Natural killer cell (primary cell): Measurements from ENCODE around the gene PYROXD2. TPM values are rescaled to one million over a fixed set of nuclear protein-coding genes. Genes with fewer than 3 reads are reported as not detected.

Experiments
- ATAC-seq, 3 donors: fragments of 150-1000 bp in 2 of 3; fragments of 200-7000 bp in 1 of 3; cut with Tn5 transposase; 1 replicate in 1 of 3; 2 replicates in 2 of 3; pipeline ENCODE4 v1.10.0; 2021; ENCODE audit warnings: mild to moderate bottlenecking in 2 of 3, moderate library complexity in 2 of 3
- DNase-seq, 2 donors: peaks; one replicate each; pipeline versions ENCODE4 v3.0.0 to v3.0.0-alpha.2; 2013 to 2021; ENCODE audit warnings: mixed read lengths in 1 of 2
- H3K27ac ChIP-seq: one replicate; pipeline ENCODE4 v1.5.1; 2013; ENCODE audit warnings: mild to moderate bottlenecking, low read length
- H3K27me3 ChIP-seq: one replicate; pipeline ENCODE4 v1.6.1; 2013; ENCODE audit warnings: low read length; ENCODE audit not compliant: control insufficient read depth, insufficient read depth
- H3K36me3 ChIP-seq: one replicate; pipeline ENCODE4 v1.6.1; 2013; ENCODE audit warnings: low read length; ENCODE audit not compliant: control insufficient read depth, insufficient read depth
- H3K4me1 ChIP-seq: one replicate; pipeline ENCODE4 v1.6.1; 2013; ENCODE audit warnings: low read length; ENCODE audit not compliant: control insufficient read depth, insufficient read depth
- H3K4me3 ChIP-seq: one replicate; pipeline ENCODE4 v1.5.1; 2013; ENCODE audit warnings: low read length
- H3K9me3 ChIP-seq: one replicate; pipeline ENCODE4 v1.6.1; 2013; ENCODE audit warnings: low read length; ENCODE audit not compliant: control insufficient read depth, insufficient read depth
- H3K27ac Mint-ChIP-seq, 2 donors: one replicate each; pipeline ENCODE4 v1.8.0; 2022; ENCODE audit warnings: mild to moderate bottlenecking in 2 of 2, mixed read lengths in 2 of 2, moderate library complexity in 1 of 2
- H3K27me3 Mint-ChIP-seq, 2 donors: one replicate each; pipeline ENCODE4 v1.8.0; 2022; ENCODE audit warnings: low read depth in 2 of 2, mixed read lengths in 2 of 2
- H3K36me3 Mint-ChIP-seq: one replicate; pipeline ENCODE4 v1.8.0; 2022; ENCODE audit warnings: mixed read lengths
- H3K4me1 Mint-ChIP-seq, 2 donors: one replicate each; pipeline ENCODE4 v1.8.0; 2022; ENCODE audit warnings: mixed read lengths in 2 of 2
- H3K4me3 Mint-ChIP-seq: one replicate; pipeline ENCODE4 v1.8.0; 2022; ENCODE audit warnings: mild to moderate bottlenecking, moderate library complexity, mixed read lengths
- H3K9me3 Mint-ChIP-seq, 2 donors: one replicate each; pipeline ENCODE4 v1.8.0; 2022; ENCODE audit warnings: mixed read lengths in 2 of 2
- WGBS: methylation state at CpG from one replicate; pipeline ENCODE4 v1.1.7; 2013; ENCODE audit warnings: missing lambda C conversion rate; ENCODE audit not compliant: insufficient coverage; 5-methylcytosine and 5-hydroxymethylcytosine counted together
- intact Hi-C: fragments of 100-400 bp; cut with micrococcal nuclease; formaldehyde crosslinking; loops from one replicate; pipeline ENCODE4 v1.14.2; 2022
- total RNA-seq, 4 donors: library from RNA; stranded (reverse); fragments of 120-200 nt in 1 of 4; gene quantifications; one replicate each; pipeline versions ENCODE4 v1.2.3 to v1.2.4, GENCODE V29; 2013 to 2022
- TF ChIP-seq, protein P1 (sequence below): fragments of 200-600 bp; IDR thresholded peaks from one replicate; pipeline ENCODE4 v1.8.0; 2022; ENCODE audit warnings: antibody characterized with exemption

The PYROXD2 gene
- total RNA-seq, 3 donors from 2014 or later (not counting 1 experiment from before 2014, with no cell fraction given), result 20.8 to 28.2 (median 28.0) TPM

DNA sequence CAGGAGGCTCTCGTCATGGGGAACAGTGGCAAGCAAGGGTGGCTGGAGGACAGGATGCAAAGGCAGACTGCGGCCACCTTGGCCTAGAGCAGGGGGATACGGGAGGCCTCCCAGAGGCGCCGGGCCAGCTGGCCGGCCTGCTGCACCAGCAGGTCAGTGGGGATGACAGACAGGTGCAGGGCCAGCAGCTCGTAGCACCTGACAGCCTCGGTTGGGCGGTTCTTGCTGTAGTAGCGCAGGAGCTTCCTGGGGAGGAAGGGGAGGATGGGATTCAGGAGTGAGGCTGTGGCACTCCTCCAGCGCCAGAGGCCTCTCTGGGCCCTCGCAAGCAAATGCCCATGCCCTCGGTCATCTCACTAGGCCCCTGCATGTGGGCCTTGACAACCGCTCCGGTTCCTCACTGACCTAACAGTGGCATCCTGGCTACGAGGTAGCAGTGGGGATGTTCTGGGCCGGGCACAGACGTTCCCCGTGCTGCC, 2.5 kb upstream of the PYROXD2 start:
- peaks cover 12 to 21% of the 10 kb centered on the region in 2 donors for H3K4me1 Mint-ChIP-seq
- H3K9me3 ChIP-seq, result no peaks in the 10 kb centered on the region
- no peaks in the 10 kb centered on the region for H3K9me3 Mint-ChIP-seq
- peaks cover 18% of the 10 kb centered on the region for H3K4me1 ChIP-seq
- WGBS, result 97% methylated on average over 19 of the region's 19 CpGs
- no peak overlapping the region for H3K27ac Mint-ChIP-seq
- intact Hi-C loops, result no loop called here
- no peaks in the 10 kb centered on the region for H3K27me3 ChIP-seq
- H3K27ac ChIP-seq, result no peak overlapping the region
- no peak for ATAC-seq
- H3K27me3 Mint-ChIP-seq, result no peaks in the 10 kb centered on the region
- peaks cover 7% of the 10 kb centered on the region for H3K36me3 Mint-ChIP-seq
- no peak for DNase-seq
- no peak overlapping the region for H3K4me3 ChIP-seq
- TF ChIP-seq, protein P1, sequence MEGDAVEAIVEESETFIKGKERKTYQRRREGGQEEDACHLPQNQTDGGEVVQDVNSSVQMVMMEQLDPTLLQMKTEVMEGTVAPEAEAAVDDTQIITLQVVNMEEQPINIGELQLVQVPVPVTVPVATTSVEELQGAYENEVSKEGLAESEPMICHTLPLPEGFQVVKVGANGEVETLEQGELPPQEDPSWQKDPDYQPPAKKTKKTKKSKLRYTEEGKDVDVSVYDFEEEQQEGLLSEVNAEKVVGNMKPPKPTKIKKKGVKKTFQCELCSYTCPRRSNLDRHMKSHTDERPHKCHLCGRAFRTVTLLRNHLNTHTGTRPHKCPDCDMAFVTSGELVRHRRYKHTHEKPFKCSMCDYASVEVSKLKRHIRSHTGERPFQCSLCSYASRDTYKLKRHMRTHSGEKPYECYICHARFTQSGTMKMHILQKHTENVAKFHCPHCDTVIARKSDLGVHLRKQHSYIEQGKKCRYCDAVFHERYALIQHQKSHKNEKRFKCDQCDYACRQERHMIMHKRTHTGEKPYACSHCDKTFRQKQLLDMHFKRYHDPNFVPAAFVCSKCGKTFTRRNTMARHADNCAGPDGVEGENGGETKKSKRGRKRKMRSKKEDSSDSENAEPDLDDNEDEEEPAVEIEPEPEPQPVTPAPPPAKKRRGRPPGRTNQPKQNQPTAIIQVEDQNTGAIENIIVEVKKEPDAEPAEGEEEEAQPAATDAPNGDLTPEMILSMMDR, result no peak
- H3K4me3 Mint-ChIP-seq, result no peak overlapping the region
- H3K36me3 ChIP-seq, result peaks cover 43% of the 10 kb centered on the region

DNA sequence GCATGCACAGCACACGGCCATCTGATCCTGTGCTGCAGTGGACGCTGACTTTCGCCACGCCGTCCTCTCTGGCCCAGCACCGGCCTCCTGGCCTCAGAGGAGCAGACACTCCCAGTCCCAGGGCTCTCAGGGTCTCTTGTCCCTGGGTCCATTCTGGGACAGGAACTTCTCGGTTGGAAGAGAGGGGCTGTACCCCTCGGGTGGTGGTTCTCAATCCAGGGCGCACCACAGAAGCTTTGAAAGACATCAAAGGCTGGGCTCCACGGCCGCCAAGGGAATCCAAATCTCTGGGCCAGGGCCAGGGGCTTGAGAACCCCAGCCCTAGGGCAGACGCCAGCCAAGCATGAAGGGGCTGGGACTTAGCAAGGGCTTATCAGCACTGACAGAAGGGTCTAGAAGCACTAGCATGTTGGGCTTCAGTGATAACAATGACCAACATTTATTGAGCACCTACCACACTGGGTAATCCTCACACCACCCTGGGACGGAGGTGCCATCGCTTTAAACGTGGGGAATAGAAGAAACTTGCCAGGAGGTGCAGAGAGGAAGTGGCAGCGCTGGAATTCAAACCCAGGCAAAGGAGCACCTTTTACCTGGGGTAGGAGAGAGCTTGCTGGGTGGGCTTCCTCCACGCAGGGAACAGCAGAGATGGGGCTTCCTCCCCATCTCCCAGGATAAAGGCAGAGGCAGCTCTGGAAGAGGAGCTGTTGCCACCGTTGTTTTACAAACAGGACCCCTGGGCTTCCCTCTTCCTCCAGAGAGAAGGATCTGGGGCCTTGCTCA, 1.8 kb upstream of the PYROXD2 start:
- Histone ChIP-seq H3K36me3 (peaks cover 37% of the 10 kb centered on the region), H3K4me1 (peaks cover 18% of the 10 kb centered on the region), H3K4me3 (no peak overlapping the region), H3K27me3 (no peaks in the 10 kb centered on the region), H3K27ac (no peak overlapping the region), H3K9me3 (no peaks in the 10 kb centered on the region)
- ATAC-seq (no peak), DNase-seq (no peak)
- Mint-ChIP-seq H3K4me1 (peaks cover 12 to 23% of the 10 kb centered on the region in 2 donors), H3K27ac (peak overlapping the region; percentile 38 to 96), H3K4me3 (peak overlapping the region; percentile 25), H3K9me3 (no peaks in the 10 kb centered on the region), H3K27me3 (no peaks in the 10 kb centered on the region), H3K36me3 (peaks cover 7% of the 10 kb centered on the region)
- TF ChIP-seq, protein P1, result no peak
- 94% methylated on average over 16 of the region's 18 CpGs for WGBS
- intact Hi-C loops, result no loop called here

DNA sequence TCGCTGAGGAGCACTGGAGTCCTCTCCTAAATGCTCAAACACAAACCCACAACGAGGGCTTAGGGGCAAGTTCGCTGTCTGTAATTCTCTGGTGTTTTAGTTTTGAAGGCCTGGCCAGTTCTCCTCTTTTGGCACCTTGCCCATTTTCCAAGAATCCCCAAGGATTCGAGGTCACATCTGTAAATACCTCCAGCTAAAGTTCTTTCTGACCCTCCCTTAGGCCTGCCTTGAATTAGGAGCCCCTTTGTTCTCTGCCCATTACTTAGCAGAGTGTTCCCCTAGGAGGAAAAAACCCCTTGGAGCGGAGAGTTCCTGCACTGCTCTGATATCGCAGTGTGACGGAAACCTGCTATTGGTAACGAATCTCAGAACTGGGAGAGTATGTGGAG, 743 bp upstream of the PYROXD2 start:
- WGBS, result 92% methylated on average over 8 of the region's 8 CpGs
- H3K36me3 ChIP-seq, result peaks cover 31% of the 10 kb centered on the region
- Mint-ChIP-seq H3K27me3 (no peaks in the 10 kb centered on the region), H3K36me3 (peaks cover 7% of the 10 kb centered on the region), H3K4me1 (peaks cover 12 to 23% of the 10 kb centered on the region in 2 donors), H3K27ac (peak overlapping the region; percentile 38 to 96), H3K4me3 (peak overlapping the region; percentile 10), H3K9me3 (no peaks in the 10 kb centered on the region)
- no peaks in the 10 kb centered on the region for H3K27me3 ChIP-seq
- H3K27ac ChIP-seq, result peak overlapping the region; percentile 9
- ATAC-seq (no peak), DNase-seq (no peak)
- H3K4me3 ChIP-seq, result no peak overlapping the region
- peaks cover 18% of the 10 kb centered on the region for H3K4me1 ChIP-seq
- TF ChIP-seq, protein P1, result no peak
- intact Hi-C loops, result no loop called here
- no peaks in the 10 kb centered on the region for H3K9me3 ChIP-seq
